Activated gamma-delta T cell (primary cell): ENCODE results near the gene MARK3.
"Not testable (repeated sequence)": the region's sequence is repeated elsewhere in the genome, so short reads cannot be mapped to it uniquely, and the experiment has no call there.

Experiments
- DNase-seq: peaks from one replicate; lab custom pipeline; 2025; lab: John Stamatoyannopoulos, UW
- total RNA-seq, 2 donors: gene quantifications; one replicate each; lab custom pipeline; 2026; lab: John Stamatoyannopoulos, UW

Gene MARK3
- 190 to 194 reads per million in 2 donors for total RNA-seq

DNA sequence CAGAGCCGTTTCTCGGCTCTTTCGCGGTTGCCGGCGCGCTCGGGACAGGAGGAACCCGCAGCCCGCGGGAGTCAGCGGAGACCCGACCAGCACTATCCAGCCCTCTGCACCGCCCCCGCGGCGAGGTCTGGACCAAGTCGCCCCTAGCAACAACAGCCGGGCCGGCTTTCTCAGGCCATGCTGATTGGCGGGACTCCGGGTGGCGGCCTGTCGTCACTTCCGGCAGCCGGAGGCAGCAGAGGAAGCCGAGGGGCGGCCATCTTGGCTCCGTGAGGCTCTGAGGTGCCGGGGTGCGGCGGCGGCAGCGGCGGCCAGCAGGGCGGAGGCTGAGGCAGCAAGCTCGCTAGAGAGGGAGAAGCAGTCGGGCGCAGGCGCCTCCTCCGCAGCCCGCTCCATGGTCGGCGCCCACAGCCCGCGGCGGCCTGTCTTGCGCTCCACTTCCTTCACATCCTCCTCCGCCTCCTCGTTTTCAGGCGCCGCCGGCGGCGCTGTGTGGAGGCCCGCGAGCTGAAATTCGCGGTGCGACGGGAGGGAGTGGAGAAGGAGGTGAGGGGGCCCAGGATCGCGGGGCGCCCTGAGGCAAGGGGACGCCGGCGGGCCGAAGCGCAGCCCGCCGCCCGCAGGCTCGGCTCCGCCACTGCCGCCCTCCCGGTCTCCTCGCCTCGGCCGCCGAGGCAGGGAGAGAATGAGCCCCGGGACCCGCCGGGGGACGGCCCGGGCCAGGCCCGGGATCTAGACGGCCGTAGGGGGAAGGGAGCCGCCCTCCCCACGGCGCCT is at the start of gene MARK3:
MARK3 (plus strand) TSS at position 264 of the 777 bp plus-strand sequence. CDS start 615 bp downstream, outside the sequence.
- DNase-seq = peak; percentile 96

DNA sequence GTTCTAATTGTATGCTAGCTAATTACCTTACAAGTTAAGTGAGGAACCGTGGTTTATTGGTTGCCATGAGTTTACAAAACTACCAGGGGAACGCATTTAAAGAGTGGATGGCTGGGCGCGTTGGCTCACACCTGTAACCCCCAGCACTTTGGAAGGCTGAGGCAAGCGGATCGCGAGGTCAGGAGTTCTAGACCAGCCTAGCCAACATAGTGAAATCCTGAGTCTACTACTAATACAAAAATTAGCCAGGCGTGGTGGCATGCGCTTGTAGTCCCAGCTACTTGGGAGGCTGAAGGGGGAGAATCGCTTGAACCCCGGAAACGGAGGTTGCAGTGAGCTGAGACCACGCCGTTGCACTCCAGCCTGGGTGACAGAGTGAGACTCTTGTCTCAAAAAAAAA is 49.0 kb upstream of the MARK3 start:
- no peak for DNase-seq

DNA sequence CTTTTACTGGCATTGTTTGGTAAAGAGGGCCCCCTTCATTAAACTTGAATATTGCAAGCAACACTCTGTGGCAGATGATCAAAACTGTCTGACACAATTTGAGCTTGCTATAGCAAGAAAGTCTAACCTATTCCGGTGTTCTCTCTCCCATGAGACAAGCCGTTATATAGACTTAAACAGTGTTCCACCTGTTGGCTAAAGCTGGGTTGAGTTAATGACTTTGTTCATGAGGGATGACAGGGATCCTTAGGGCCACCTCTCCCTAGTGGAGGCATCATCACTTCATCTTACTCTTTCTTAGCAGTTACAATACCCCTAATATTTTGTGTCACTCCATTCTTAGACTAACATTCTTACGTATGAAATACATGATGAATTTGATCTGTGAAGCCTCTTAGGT is 47.4 kb upstream of the MARK3 start:
- no peak for DNase-seq

DNA sequence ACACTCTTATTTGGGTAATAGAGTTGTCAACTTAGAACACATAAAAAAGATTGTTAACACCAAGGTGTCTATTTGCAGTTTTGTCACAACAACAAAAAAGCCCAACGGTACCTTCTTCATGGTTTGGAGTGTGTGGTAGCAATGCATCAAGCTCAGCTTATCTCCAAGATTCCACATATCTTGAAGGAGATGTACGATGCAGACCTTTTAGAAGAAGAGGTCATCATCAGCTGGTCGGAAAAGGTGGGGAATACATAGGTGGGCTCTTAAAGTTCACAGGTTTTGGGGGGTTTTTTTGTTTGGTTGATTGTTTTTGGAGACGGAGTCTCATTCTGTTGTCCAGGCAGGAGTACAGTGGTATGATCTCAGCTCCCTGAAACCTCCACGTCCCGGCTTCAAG is 45.7 kb upstream of the MARK3 start:
- DNase-seq = no peak

DNA sequence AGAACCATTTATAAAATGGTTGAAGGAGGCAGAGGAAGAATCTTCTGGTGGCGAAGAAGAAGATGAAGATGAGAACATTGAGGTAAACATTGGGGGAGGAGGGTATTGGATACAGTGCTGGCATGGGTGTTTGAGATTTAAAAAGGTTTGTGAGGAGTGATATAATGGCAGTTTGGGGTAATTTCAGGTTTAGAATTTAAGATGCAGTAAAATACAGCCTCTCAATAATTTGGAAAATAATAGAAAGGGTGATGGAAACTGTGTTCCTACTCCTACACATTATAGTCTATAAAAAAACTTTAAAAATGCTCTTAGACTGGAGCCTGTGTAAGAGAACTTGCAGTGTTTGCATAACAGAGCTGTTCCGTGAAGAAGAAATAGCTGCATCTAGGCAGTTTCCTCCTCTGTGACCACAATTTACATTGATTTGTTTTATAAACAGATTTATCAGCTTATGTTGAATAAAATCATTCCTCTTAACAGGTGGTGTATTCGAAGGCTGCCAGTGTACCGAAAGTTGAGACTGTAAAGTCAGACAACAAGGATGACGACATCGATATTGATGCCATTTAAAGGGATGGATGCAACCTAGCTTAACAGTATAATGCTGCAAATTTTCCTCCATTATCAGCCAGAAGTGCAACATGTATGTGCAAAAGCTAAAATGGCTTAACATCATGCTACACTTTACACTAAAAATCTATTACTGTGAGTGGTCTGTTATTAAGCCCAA is 44.6 kb upstream of the MARK3 start:
- DNase-seq = no peak

DNA sequence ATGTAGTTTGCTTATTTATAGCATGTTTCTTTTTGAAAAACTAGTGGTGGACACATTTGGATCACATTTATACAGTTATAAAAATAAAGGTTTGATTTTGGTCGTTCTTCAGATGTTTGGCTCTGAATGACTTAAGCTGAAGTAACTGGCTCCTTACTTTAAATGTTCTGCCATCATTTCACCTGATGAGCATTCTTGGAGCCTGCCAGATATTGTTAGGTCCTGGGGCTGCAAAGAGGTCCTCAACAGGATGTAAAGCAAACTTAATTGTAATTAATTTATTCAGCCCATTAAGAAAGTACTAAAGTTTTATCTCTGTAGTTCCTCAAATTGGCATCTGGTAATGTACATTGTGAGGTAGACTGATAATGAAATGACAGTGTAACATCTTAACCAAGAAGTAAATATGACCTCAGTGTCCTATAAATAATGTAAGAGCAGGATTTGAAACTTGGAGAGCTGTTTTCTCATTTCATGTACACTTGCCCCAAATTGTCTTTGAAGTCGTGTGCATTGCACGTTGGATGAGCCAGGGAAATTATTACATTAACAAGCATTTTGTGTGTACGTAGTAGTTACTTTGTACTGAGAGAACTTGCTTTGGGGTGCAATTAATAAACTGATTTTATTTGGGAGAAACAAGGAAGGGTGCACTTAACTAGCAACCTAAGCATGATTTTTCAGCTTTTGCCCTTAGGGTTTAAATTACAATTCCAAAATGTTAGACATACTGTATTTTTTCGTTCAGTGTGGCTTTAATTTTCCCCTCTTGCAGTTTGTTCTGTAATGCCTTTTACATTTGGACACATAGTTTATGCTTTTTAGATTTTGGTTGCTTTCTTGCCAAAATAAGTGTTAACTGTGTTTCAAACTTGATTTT is 43.7 kb upstream of the MARK3 start:
- no peak for DNase-seq

DNA sequence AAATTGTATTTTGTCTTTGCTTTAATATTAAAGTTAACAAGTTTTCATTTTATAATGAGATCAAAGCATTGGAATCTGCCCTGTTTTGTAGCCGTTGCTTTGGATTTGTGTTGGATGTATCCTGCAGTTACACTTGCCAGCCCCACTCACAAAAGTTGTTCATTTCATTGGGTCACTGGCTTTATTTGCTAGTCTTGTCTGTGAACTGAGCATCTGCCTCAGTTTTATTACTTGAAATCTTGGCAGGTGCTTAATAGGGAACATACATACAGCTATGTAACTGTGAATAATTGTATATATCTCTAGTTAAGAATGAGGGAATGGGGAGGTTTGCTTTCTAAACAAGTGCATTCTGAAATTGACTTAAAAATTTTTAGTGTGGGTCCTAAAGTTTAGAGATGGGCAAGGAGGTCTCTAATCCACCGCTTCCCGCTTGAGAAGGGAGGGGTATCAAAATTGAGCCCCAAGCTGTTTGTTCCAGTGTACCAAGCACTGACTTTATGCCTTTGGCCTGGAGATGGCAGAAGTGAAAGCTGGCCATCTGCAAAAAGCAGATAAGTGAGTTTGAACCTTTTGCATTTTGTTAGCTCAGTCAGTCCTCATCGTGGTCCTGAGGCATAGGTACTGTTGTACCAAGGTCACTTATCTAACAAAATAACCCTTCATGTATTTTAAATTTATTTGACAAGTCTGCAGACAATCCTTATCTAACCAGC is 41.9 kb upstream of the MARK3 start:
- DNase-seq = no peak

DNA sequence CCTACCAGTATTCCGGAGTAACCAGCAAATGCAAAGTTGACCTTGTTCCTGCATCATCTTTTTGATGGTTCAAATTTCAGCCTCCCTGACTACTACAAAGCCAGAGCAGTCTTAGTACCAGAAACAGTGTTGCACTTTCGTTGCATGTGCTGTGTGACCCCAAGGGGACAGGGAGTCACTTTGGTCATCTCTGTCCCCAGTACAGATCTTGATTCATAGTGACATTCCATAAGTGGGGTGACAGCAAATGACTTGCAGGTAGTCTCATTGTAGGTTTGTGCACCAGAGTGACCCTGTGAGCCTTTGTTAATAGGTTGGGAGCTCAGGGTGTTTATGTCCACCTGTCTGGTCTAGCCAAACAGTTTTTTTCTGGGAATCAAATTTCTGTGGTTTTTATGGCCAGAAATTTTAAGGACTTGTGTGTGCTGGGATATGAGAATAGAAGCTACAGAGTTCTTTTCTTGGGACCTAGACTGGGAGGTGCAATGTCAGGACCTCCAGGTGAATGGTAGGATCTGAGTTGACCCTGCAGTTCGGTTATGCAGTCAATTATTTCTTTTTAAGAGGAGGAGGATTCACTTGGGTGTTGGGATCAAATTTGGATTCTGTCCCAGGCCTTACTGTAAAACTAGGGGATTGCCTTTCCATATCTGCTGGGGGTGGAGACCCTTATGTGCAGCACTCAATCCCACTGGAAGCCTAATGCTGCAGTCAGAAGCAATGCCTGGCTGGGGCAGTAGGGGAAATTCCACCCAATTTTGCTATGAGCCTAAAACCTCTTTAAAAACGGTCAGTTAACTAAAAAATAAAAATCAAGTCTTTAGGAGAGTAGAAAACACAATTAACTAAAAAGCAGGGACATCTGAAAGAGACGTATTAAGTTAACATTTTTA is 41.1 kb upstream of the MARK3 start:
- DNase-seq = no peak

DNA sequence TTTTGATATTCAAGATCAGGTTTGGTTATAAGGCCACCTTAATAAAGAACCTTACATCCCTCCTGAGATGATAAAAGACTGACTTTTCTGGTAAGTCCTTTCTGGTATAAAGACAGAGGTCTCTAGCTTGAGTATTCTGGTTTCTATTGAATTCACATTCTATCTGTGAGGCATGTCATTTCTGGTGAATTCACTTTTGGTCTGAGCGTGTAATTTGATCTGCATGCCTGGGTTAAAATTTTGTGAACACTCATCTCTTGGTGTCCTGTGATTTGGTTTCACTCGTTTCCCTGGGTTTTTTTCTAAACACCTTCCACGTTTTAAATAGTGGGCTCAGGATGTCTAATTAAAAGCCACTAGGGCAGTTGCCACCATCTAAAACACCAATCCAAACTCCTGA is 38.9 kb upstream of the MARK3 start:
- DNase-seq = no peak

DNA sequence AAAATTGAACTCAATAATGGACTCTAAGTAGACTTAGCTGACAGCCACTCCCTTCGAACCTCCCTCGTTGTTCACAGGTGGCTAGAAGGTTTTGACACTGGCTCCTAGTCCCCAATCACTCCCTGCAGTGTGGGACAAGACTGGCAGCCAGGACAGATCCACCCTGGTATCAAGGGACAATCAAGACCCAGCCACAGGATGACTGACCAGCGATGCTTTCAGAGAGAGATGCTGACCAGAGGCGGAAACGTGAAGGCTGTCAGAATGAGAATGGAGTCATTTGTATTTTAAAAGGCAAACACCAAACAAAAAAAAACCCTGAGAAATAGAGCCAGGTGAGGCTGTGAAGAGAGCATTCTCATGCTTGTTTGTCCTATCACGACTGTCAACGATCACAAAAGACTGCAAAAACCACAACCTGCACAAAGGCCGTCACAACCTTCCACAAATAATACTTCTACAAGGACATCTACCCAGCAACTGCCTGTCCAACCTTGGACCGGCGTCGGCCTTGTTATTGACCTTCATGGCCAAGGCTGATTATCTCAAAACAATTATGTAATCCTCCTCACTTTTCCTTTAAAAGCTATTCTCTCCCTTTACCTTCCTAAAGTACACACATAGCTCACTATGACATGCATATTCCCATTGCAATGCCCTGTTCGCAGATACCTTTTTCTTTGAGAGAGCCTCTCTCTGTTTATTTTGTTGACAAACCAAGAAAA is 38.0 kb upstream of the MARK3 start:
- no peak for DNase-seq

DNA sequence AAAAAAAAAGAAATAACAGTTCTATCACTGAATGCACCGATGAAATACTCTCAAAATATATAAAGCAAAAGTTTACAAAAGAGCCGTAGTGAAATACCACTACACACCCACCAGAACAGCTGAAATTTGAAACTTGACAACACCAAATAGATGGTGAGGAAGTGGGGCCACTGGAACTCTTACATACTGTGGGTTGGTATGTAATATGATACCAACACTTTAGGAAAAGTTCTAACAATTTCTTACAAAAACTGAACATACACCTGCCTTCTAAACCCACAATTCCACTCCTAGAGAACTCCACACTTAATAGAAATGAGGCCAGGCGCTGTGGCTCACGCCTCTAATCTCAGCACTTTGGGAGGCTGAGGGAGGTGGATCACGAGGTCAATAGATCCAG is 37.1 kb upstream of the MARK3 start:
- no peak for DNase-seq

DNA sequence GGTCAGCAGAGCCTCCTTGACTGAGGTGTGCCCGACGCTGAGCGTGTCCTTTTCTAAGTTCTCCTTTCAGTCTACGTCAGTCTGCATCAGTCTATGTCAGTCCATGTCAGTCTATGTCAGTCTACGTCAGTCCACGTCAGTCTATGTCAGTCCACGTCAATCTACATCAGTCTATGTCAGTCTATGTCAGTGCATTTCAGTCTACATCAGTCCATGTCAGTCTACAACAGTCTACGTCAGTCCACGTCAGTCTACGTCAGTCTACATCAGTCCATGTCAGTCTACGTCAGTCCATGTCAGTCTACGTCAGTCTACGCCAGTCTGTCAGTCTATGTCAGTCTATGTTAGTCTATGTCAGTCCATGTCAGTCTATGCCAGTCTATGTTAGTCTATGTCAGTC is 35.2 kb upstream of the MARK3 start:
- no peak for DNase-seq

DNA sequence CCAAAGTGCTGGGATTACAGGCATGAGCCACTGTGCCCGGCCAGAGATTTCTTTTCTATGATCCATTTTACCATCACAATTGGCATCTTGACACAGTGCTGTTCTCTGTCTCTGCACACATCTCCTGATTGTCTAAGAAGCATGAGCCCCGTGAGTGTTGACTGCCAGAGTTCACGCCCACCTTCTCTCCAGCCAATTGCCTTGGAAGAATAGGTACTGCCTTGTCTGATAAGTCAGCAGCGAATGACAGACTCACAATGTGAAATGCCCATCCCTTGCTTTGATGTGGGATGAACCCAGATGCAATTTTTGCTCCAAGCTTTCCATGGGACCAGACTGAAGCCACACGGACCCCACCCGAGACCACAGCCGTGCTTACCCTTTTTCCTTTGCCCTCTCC is 31.9 kb upstream of the MARK3 start:
- DNase-seq = no peak

DNA sequence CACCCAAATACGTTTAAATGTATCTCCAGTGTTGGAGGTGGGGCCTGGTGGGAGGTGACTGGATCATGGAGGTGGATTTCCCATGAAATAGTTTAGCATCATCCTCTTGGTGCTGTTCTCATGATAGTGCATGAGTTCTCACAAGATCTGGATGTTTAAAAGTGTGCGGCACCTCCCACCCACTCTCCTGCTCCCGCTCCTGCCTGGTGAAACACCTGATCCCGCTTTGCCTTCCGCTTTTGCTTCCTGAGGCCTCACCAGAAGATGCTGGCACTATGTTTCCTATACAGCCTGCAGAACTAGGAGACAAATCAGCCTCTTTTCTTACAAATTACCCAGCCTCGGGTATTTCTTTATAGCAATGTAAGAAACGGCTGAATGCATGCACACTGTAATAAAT is 31.1 kb upstream of the MARK3 start:
- DNase-seq = no peak

DNA sequence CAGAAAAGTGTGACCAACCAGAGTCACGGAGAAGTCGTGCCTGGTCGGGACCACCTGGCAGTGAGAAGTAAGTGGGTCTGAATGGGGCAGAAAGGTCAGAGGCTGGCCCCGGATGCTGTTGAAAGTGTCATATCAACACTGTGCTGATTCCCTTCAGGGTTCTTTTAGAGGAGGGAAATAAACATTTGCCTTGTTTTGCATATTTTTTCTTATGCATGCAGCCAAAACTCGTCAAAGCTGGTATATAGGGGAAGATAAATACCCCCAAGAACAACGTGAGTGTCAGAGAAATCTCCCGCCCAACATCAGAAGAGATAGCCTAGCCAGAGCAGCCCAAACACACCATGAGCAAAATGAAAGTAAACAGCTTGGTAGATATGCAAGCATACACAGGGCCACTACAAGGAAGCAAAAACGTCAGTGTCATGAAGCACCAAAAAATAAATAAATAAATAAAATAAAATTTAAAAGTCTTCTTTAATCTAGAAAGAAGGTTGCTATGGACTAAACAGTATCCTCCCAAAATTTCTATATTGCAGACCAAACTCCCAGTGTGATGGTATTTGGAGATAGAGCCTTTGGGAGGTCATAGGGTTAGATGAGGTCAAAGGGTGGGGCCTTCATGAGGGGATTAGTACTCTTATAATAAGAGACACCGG is 29.1 kb upstream of the MARK3 start:
- no peak for DNase-seq

DNA sequence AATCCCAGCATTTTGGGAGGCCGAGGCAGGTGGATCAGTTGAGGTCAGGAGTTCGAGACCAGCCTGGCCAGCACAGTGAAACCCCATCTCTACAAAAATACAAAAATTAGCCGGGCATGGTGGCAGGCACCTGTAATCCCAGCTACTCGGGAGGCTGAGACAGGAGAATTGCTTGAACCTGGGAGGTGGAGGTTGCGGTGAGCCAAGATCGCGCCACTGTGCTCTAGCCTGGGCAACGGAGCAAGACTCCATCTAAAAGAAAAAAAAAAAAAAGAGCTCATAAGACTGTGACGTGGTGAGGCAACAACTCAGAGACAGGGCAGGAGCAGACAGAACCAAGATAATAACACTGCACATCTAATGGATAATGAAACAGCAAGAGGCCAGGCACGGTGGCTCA is 27.7 kb upstream of the MARK3 start:
- not testable (repeated sequence) for DNase-seq

DNA sequence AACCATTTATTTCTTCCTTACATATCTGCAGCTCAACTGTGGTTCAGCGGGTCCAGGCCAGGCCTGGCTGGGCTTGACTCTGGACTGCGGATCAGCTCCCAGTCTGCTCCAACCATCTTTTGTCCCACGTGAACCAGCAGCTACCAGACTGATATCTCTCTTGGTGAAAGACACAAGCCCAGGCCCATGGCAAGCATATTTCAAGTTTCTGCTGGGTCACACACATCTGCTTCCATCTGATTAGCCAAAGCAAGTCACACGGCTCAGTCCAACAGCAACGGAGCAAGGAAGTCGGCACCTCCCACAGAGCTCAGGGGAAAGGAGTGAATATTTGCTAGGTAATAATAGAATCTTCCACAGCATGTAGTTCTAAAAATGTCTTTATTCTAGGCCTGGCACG is 24.7 kb upstream of the MARK3 start:
- no peak for DNase-seq

DNA sequence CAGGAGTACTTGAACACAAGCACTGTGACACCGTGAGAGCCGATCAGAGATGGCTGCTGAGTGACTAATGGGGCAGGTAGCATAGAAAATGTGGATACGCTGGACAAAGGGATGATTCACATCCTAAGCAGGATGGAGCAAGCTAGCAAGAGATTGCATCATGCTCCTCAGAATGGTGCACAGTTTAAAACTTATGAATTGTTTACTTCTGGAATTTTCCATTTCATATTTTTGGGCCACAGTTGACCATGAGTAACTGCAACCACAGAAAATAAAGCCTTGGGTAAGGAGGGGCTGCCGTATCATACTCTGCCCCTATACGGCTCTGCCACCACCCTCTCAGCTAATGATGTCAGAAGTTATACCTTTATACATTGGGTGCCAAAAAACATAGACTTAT is 23.3 kb upstream of the MARK3 start:
- DNase-seq = no peak

DNA sequence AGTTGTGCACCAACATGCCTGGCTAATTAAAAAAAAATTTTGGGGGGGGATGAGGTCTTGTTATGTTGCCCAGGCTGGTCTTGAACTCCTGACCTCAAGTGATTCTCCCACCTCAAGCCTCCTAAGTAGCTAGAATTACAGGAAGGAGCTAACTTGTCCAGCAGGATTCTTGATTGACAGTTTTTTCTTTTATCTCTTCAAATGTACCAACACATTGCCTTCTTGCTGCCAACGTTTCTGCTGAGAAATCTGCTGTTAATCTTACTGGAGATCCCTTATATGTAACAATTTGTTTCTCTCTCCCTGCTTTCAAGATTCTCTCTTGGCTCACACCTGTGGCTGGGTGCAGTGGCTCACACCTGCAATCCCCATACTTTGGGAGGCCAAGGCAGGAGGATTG is 22.4 kb upstream of the MARK3 start:
- no peak for DNase-seq

DNA sequence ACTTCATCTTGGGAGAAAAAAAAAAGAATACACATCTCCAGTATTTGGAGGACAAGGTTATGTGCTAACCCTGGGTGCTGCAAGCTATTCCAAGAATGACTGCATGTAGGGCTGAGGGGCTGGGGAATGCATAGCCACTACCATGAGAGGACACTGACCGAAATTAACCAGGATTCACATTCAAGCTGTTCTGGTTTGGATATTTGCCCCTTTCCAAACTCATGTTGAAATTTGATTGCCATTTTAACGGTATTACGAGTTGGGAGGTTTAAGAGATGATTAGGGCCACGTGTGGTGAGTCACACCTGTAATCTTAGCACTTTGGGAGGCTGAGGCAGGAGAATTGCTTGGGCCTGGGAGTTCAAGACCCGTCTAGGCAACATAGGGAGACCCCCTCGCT is 18.5 kb upstream of the MARK3 start:
- DNase-seq = no peak
